ENCODE results near the gene KCNA4. TPM values are rescaled to one million over a fixed set of nuclear protein-coding genes. Genes with fewer than 3 reads are reported as not detected.
"Not testable (repeated sequence)": the region's sequence is repeated elsewhere in the genome, so short reads cannot be mapped to it uniquely, and the experiment has no call there.

Gene KCNA4
- total and polyA plus RNA-seq, 2 donors, result 0.07 to 0.09 TPM

- H3K4me1 ChIP-seq (ENCODE audit: control insufficient read depth in 2 of 2, insufficient read depth in 2 of 2, low read length in 2 of 2); DNase-seq (ENCODE audit: low read depth in 6 of 9, low spot score in 9 of 9); H3K36me3 ChIP-seq (ENCODE audit: control insufficient read depth in 2 of 2, insufficient read depth in 2 of 2, low read length in 1 of 2); H3K9me3 ChIP-seq (ENCODE audit: control insufficient read depth in 2 of 2, insufficient read depth in 1 of 2, low read length in 1 of 2); H3K4me3 ChIP-seq (ENCODE audit: low read length in 2 of 2); H3K27me3 ChIP-seq (ENCODE audit: control insufficient read depth in 2 of 2, insufficient read depth in 1 of 2, low read length in 1 of 2); H3K27ac ChIP-seq (ENCODE audit: low read depth in 1 of 2, low read length in 1 of 2): not testable (repeated sequence)
Observed at GRCh38 chr11:30034166-30034565, 17.3 kb upstream of the KCNA4 start.

GRCh38 chr11:30025396-30026139 is 8.7 kb upstream of the KCNA4 start:
- Histone ChIP-seq H3K4me3 (ENCODE audit: low read length in 2 of 2) (no peak overlapping the region), H3K27ac (ENCODE audit: low read depth in 1 of 2, low read length in 1 of 2) (no peak overlapping the region), H3K4me1 (ENCODE audit: control insufficient read depth in 2 of 2, insufficient read depth in 2 of 2, low read length in 2 of 2) (no peaks in the 10 kb centered on the region), H3K9me3 (ENCODE audit: control insufficient read depth in 2 of 2, insufficient read depth in 1 of 2, low read length in 1 of 2) (no peaks in the 10 kb centered on the region), H3K27me3 (ENCODE audit: control insufficient read depth in 2 of 2, insufficient read depth in 1 of 2, low read length in 1 of 2) (no peaks in the 10 kb centered on the region), H3K36me3 (ENCODE audit: control insufficient read depth in 2 of 2, insufficient read depth in 2 of 2, low read length in 1 of 2) (no peaks in the 10 kb centered on the region)
- no peak for DNase-seq (ENCODE audit: low read depth in 6 of 9, low spot score in 9 of 9)
- 18% methylated on average over 6 of the region's 6 CpGs for WGBS

- no peaks in the 10 kb centered on the region for H3K36me3 ChIP-seq (ENCODE audit: control insufficient read depth in 2 of 2, insufficient read depth in 2 of 2, low read length in 1 of 2)
- H3K4me1 ChIP-seq (ENCODE audit: control insufficient read depth in 2 of 2, insufficient read depth in 2 of 2, low read length in 2 of 2), result no peaks in the 10 kb centered on the region
- no peak overlapping the region for H3K4me3 ChIP-seq (ENCODE audit: low read length in 2 of 2)
- 45% methylated on average over 2 of the region's 2 CpGs for WGBS
- no peak for DNase-seq (ENCODE audit: low read depth in 6 of 9, low spot score in 9 of 9)
- H3K9me3 ChIP-seq (ENCODE audit: control insufficient read depth in 2 of 2, insufficient read depth in 1 of 2, low read length in 1 of 2), result peaks cover 0 to 2% of the 10 kb centered on the region in 2 donors
- H3K27me3 ChIP-seq (ENCODE audit: control insufficient read depth in 2 of 2, insufficient read depth in 1 of 2, low read length in 1 of 2), result peaks cover 7 to 14% of the 10 kb centered on the region in 2 donors
- no peak overlapping the region for H3K27ac ChIP-seq (ENCODE audit: low read depth in 1 of 2, low read length in 1 of 2)
Observed at GRCh38 chr11:30023074-30023473, 6.2 kb upstream of the KCNA4 start.

GRCh38 chr11:30019481-30019880 is 2.7 kb upstream of the KCNA4 start:
- H3K4me3 ChIP-seq (ENCODE audit: low read length in 2 of 2), result no peak overlapping the region
- peaks cover 33 to 48% of the 10 kb centered on the region in 2 donors for H3K27me3 ChIP-seq (ENCODE audit: control insufficient read depth in 2 of 2, insufficient read depth in 1 of 2, low read length in 1 of 2)
- peaks cover 0 to 2% of the 10 kb centered on the region in 2 donors for H3K9me3 ChIP-seq (ENCODE audit: control insufficient read depth in 2 of 2, insufficient read depth in 1 of 2, low read length in 1 of 2)
- H3K36me3 ChIP-seq (ENCODE audit: control insufficient read depth in 2 of 2, insufficient read depth in 2 of 2, low read length in 1 of 2), result no peaks in the 10 kb centered on the region
- no peak overlapping the region for H3K27ac ChIP-seq (ENCODE audit: low read depth in 1 of 2, low read length in 1 of 2)
- WGBS, result 34% methylated on average over 3 of the region's 3 CpGs
- no peaks in the 10 kb centered on the region for H3K4me1 ChIP-seq (ENCODE audit: control insufficient read depth in 2 of 2, insufficient read depth in 2 of 2, low read length in 2 of 2)
- DNase-seq (ENCODE audit: low read depth in 6 of 9, low spot score in 9 of 9), result no peak

GRCh38 chr11:30018495-30018894 is 1.7 kb upstream of the KCNA4 start:
- Histone ChIP-seq H3K9me3 (ENCODE audit: control insufficient read depth in 2 of 2, insufficient read depth in 1 of 2, low read length in 1 of 2) (peaks cover 0 to 2% of the 10 kb centered on the region in 2 donors), H3K36me3 (ENCODE audit: control insufficient read depth in 2 of 2, insufficient read depth in 2 of 2, low read length in 1 of 2) (no peaks in the 10 kb centered on the region), H3K4me3 (ENCODE audit: low read length in 2 of 2) (no peak overlapping the region), H3K27ac (ENCODE audit: low read depth in 1 of 2, low read length in 1 of 2) (no peak overlapping the region), H3K27me3 (ENCODE audit: control insufficient read depth in 2 of 2, insufficient read depth in 1 of 2, low read length in 1 of 2) (peaks cover 33 to 49% of the 10 kb centered on the region in 2 donors), H3K4me1 (ENCODE audit: control insufficient read depth in 2 of 2, insufficient read depth in 2 of 2, low read length in 2 of 2) (no peaks in the 10 kb centered on the region)
- no peak for DNase-seq (ENCODE audit: low read depth in 6 of 9, low spot score in 9 of 9)
- 19% methylated on average over 21 of the region's 21 CpGs for WGBS

GRCh38 chr11:30017445-30017895 is 640 bp upstream of the KCNA4 start:
- H3K36me3 ChIP-seq (ENCODE audit: control insufficient read depth in 2 of 2, insufficient read depth in 2 of 2, low read length in 1 of 2), result no peaks in the 10 kb centered on the region
- peaks cover 33 to 49% of the 10 kb centered on the region in 2 donors for H3K27me3 ChIP-seq (ENCODE audit: control insufficient read depth in 2 of 2, insufficient read depth in 1 of 2, low read length in 1 of 2)
- peaks cover 0 to 2% of the 10 kb centered on the region in 2 donors for H3K9me3 ChIP-seq (ENCODE audit: control insufficient read depth in 2 of 2, insufficient read depth in 1 of 2, low read length in 1 of 2)
- H3K27ac ChIP-seq (ENCODE audit: low read depth in 1 of 2, low read length in 1 of 2), result no peak overlapping the region
- no peak for DNase-seq (ENCODE audit: low read depth in 6 of 9, low spot score in 9 of 9)
- WGBS, result 9% methylated on average over 19 of the region's 19 CpGs
- H3K4me1 ChIP-seq (ENCODE audit: control insufficient read depth in 2 of 2, insufficient read depth in 2 of 2, low read length in 2 of 2), result no peaks in the 10 kb centered on the region
- no peak overlapping the region for H3K4me3 ChIP-seq (ENCODE audit: low read length in 2 of 2)

GRCh38 chr11:30015725-30016412 is 961 bp downstream of the KCNA4 start:
- H3K4me1 ChIP-seq (ENCODE audit: control insufficient read depth in 2 of 2, insufficient read depth in 2 of 2, low read length in 2 of 2), result no peaks in the 10 kb centered on the region
- WGBS, result 8% methylated on average over 32 of the region's 32 CpGs
- H3K27ac ChIP-seq (ENCODE audit: low read depth in 1 of 2, low read length in 1 of 2), result no peak overlapping the region
- peaks cover 33 to 49% of the 10 kb centered on the region in 2 donors for H3K27me3 ChIP-seq (ENCODE audit: control insufficient read depth in 2 of 2, insufficient read depth in 1 of 2, low read length in 1 of 2)
- H3K4me3 ChIP-seq (ENCODE audit: low read length in 2 of 2), result no peak overlapping the region
- H3K9me3 ChIP-seq (ENCODE audit: control insufficient read depth in 2 of 2, insufficient read depth in 1 of 2, low read length in 1 of 2), result peaks cover 0 to 2% of the 10 kb centered on the region in 2 donors
- no peaks in the 10 kb centered on the region for H3K36me3 ChIP-seq (ENCODE audit: control insufficient read depth in 2 of 2, insufficient read depth in 2 of 2, low read length in 1 of 2)
- no peak for DNase-seq (ENCODE audit: low read depth in 6 of 9, low spot score in 9 of 9)

GRCh38 chr11:30012346-30012745 is 4.5 kb downstream of the KCNA4 start:
- Histone ChIP-seq H3K9me3 (ENCODE audit: control insufficient read depth in 2 of 2, insufficient read depth in 1 of 2, low read length in 1 of 2) (no peaks in the 10 kb centered on the region), H3K27me3 (ENCODE audit: control insufficient read depth in 2 of 2, insufficient read depth in 1 of 2, low read length in 1 of 2) (peaks cover 19 to 27% of the 10 kb centered on the region in 2 donors), H3K4me1 (ENCODE audit: control insufficient read depth in 2 of 2, insufficient read depth in 2 of 2, low read length in 2 of 2) (no peaks in the 10 kb centered on the region), H3K36me3 (ENCODE audit: control insufficient read depth in 2 of 2, insufficient read depth in 2 of 2, low read length in 1 of 2) (no peaks in the 10 kb centered on the region), H3K4me3 (ENCODE audit: low read length in 2 of 2) (no peak overlapping the region), H3K27ac (ENCODE audit: low read depth in 1 of 2, low read length in 1 of 2) (no peak overlapping the region)
- DNase-seq (ENCODE audit: low read depth in 6 of 9, low spot score in 9 of 9), result no peak
- 96% methylated on average over 15 of the region's 15 CpGs for WGBS

- Histone ChIP-seq H3K9me3 (ENCODE audit: control insufficient read depth in 2 of 2, insufficient read depth in 1 of 2, low read length in 1 of 2) (no peaks in the 10 kb centered on the region), H3K27ac (ENCODE audit: low read depth in 1 of 2, low read length in 1 of 2) (no peak overlapping the region), H3K4me3 (ENCODE audit: low read length in 2 of 2) (no peak overlapping the region), H3K27me3 (ENCODE audit: control insufficient read depth in 2 of 2, insufficient read depth in 1 of 2, low read length in 1 of 2) (no peaks in the 10 kb centered on the region), H3K36me3 (ENCODE audit: control insufficient read depth in 2 of 2, insufficient read depth in 2 of 2, low read length in 1 of 2) (no peaks in the 10 kb centered on the region), H3K4me1 (ENCODE audit: control insufficient read depth in 2 of 2, insufficient read depth in 2 of 2, low read length in 2 of 2) (no peaks in the 10 kb centered on the region)
- 90% methylated on average over 3 of the region's 3 CpGs for WGBS
- no peak for DNase-seq (ENCODE audit: low read depth in 6 of 9, low spot score in 9 of 9)
Observed at GRCh38 chr11:30009060-30009459, 7.8 kb downstream of the KCNA4 start.
